Astrocyte of the spinal cord (primary cell): ENCODE results near the gene SFT2D3.

ENCODE experiments used
- DNase-seq: peaks from one replicate; pipeline ENCODE4 v3.0.0; 2011; ENCODE audit warnings: low read depth, low spot score
- H3K4me3 ChIP-seq: 2 replicates; pipeline ENCODE4 v1.5.1; 2011; ENCODE audit warnings: low read depth, mild to moderate bottlenecking, low read length, moderate library complexity
- in situ Hi-C: cut with HindIII; loops from 2 replicates; pipeline ENCODE4 v1.10.0; 2017; ENCODE audit warnings: low sequenced_read_pairs
- TF ChIP-seq, protein P1 (sequence below): IDR thresholded peaks from 2 replicates; pipeline ENCODE4 v1.5.1; 2012; ENCODE audit warnings: low read depth, mild to moderate bottlenecking, low read length, inconsistent platforms

Gene SFT2D3

DNA sequence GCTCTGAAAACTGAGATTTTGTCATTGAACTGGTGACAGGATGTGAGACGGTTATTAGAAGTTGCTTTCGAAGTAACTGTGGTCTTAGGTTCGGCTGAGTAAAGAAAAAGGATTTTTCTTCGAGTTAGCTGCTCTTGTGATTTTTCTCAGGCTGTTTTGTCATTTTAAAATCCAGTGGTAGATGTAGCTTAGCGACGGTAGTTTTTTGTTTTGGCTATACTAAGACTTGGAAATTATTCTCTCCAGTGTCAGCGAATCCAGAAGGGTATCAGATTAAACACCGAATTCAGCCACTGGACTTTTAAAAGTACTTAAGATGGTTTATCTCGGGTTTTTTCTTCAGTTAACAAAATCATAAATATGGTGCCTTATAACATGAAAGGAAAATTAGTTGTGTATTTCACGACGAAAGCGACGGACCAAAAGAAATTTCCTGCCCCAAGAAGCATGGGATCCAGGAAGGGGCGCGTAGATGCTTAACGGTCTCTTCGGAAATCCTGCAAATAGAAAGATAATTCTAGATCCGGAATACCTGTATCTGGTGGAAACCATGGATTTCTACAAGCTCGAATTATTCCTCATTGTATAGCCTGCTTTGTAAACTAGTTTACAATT, 1.2 kb downstream of the SFT2D3 start:
- DNase-seq, result no peak
- TF ChIP-seq, protein P1, sequence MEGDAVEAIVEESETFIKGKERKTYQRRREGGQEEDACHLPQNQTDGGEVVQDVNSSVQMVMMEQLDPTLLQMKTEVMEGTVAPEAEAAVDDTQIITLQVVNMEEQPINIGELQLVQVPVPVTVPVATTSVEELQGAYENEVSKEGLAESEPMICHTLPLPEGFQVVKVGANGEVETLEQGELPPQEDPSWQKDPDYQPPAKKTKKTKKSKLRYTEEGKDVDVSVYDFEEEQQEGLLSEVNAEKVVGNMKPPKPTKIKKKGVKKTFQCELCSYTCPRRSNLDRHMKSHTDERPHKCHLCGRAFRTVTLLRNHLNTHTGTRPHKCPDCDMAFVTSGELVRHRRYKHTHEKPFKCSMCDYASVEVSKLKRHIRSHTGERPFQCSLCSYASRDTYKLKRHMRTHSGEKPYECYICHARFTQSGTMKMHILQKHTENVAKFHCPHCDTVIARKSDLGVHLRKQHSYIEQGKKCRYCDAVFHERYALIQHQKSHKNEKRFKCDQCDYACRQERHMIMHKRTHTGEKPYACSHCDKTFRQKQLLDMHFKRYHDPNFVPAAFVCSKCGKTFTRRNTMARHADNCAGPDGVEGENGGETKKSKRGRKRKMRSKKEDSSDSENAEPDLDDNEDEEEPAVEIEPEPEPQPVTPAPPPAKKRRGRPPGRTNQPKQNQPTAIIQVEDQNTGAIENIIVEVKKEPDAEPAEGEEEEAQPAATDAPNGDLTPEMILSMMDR, result no peak
- peak overlapping the region; percentile 68 for H3K4me3 ChIP-seq
- in situ Hi-C loops, result no loop called here

DNA sequence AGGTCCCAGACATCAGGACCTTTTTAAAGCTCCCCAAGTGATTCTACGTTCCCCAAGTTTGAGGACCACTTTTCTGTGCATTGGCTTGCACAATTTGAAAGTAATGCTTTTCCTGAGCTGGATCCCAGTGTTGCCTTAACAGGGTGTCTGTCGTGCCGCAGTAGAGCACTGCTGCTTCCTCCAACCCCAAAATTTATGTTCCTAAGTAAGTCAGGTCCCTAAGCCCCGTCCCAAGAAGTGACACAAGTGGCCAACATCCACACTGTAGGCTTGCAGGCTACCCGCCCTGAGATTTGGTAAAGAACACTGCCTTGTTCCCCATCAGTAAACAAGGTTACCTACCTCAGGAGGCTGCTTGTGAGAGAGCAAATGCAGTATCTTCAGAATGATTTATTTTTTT, 2.0 kb downstream of the SFT2D3 start:
- H3K4me3 ChIP-seq, result no peak overlapping the region
- in situ Hi-C loops, result no loop called here
- TF ChIP-seq, protein P1, result no peak
- no peak for DNase-seq

- in situ Hi-C loops, result no loop called here
- TF ChIP-seq, protein P1, result no peak
- DNase-seq, result no peak
- no peak overlapping the region for H3K4me3 ChIP-seq
These were observed 3.5 kb downstream of the SFT2D3 start for GRCh38 chr2:127704641-127705390.

- no peak overlapping the region for H3K4me3 ChIP-seq
- in situ Hi-C loops, result no loop called here
- TF ChIP-seq, protein P1, result no peak
- DNase-seq, result no peak
These were observed 4.2 kb downstream of the SFT2D3 start for GRCh38 chr2:127705391-127706065.

- in situ Hi-C loops, result no loop called here
- no peak overlapping the region for H3K4me3 ChIP-seq
- TF ChIP-seq, protein P1, result no peak
- no peak for DNase-seq
These were observed 5.1 kb downstream of the SFT2D3 start for GRCh38 chr2:127706215-127706990.

- DNase-seq, result peak; percentile 41
- no peak overlapping the region for H3K4me3 ChIP-seq
- in situ Hi-C loops, result no loop called here
- TF ChIP-seq, protein P1, result no peak
These were observed 6.8 kb downstream of the SFT2D3 start for GRCh38 chr2:127707890-127708648.
